OCI-LY1 (cell line): ENCODE data around the gene POLD2.
A peak's percentile ranks its signal among the peaks of the same experiment; 100 is the strongest.

ENCODE experiments used
- H2AFZ ChIP-seq: fragments of 200-600 bp; sonication (generic), shearing (Covaris generic); 2 replicates; pipeline ENCODE4 v1.6.0; 2014; ENCODE audit warnings: antibody characterized with exemption, mild to moderate bottlenecking, low read length
- H3F3A ChIP-seq: fragments of 200-600 bp; sonication (generic), shearing (Covaris generic); 2 replicates; pipeline ENCODE4 v1.6.0; 2014; ENCODE audit warnings: mild to moderate bottlenecking, antibody characterized with exemption, low read length, moderate library complexity; ENCODE audit not compliant: insufficient read depth
- H3K27ac ChIP-seq: fragments of 200-600 bp; sonication (generic); 2 replicates; pipeline ENCODE4 v1.5.1; 2014; ENCODE audit warnings: low read length, mixed run types, mild to moderate bottlenecking, low read depth; ENCODE audit not compliant: poor library complexity, severe bottlenecking
- H3K27me3 ChIP-seq: fragments of 200-600 bp; sonication (generic); 2 replicates; pipeline ENCODE4 v1.6.0; 2014; ENCODE audit warnings: antibody characterized with exemption, mild to moderate bottlenecking, low read length, moderate library complexity; ENCODE audit not compliant: insufficient read depth
- H3K36me3 ChIP-seq: fragments of 200-600 bp; sonication (generic); 2 replicates; pipeline ENCODE4 v1.6.1; 2014; ENCODE audit warnings: mild to moderate bottlenecking, antibody characterized with exemption, low read length, moderate library complexity, mixed read lengths; ENCODE audit not compliant: insufficient read depth
- H3K4me1 ChIP-seq: fragments of 200-600 bp; sonication (generic); 2 replicates; pipeline ENCODE4 v1.5.1; 2014; ENCODE audit warnings: mild to moderate bottlenecking, low read length, moderate library complexity; ENCODE audit not compliant: insufficient read depth, severe bottlenecking
- H3K4me2 ChIP-seq: fragments of 200-600 bp; sonication (generic), shearing (Covaris generic); 2 replicates; pipeline ENCODE4 v1.6.1; 2014; ENCODE audit warnings: low read length
- H3K4me3 ChIP-seq: fragments of 200-600 bp; sonication (generic); 2 replicates; pipeline ENCODE4 v1.5.1; 2014; ENCODE audit warnings: low read length, low read depth, mild to moderate bottlenecking, mixed read lengths; ENCODE audit not compliant: poor library complexity, severe bottlenecking
- H3K79me2 ChIP-seq: fragments of 200-600 bp; shearing (Covaris generic); 2 replicates; pipeline ENCODE4 v1.6.1; 2016; ENCODE audit warnings: mixed run types, low read length, mixed read lengths; ENCODE audit not compliant: insufficient read depth
- H3K9ac ChIP-seq: fragments of 200-600 bp; sonication (generic), shearing (Covaris generic); 2 replicates; pipeline ENCODE4 v1.6.1; 2014; ENCODE audit warnings: mild to moderate bottlenecking, low read length, mixed read lengths
- H3K9me2 ChIP-seq: fragments of 200-600 bp; sonication (generic), shearing (Covaris generic); 2 replicates; pipeline ENCODE4 v1.6.1; 2014; ENCODE audit warnings: low read depth, mild to moderate bottlenecking, low read length, mixed read lengths
- H3K9me3 ChIP-seq: fragments of 200-600 bp; shearing (Covaris generic); 2 replicates; pipeline ENCODE4 v1.6.1; 2014; ENCODE audit warnings: low read length, mixed read lengths
- H4K20me1 ChIP-seq: fragments of 200-600 bp; sonication (generic), shearing (Covaris generic); 2 replicates; pipeline ENCODE4 v1.6.0; 2016; ENCODE audit warnings: mild to moderate bottlenecking, low read length; ENCODE audit not compliant: insufficient read depth
- EZH2 ChIP-seq: fragments of 200-600 bp; sonication (generic), shearing (Covaris generic); IDR thresholded peaks from 2 replicates; pipeline ENCODE4 v1.8.0; 2017; ENCODE audit warnings: borderline replicate concordance, mixed run types, mild to moderate bottlenecking, antibody characterized with exemption, low read length, moderate library complexity, mixed read lengths
- TF ChIP-seq, protein P1 (sequence below): fragments of 200-600 bp; sonication (generic), shearing (Covaris generic); IDR thresholded peaks from 2 replicates; pipeline ENCODE4 v1.5.1; 2017; ENCODE audit warnings: mild to moderate bottlenecking, antibody characterized with exemption, low read length, moderate library complexity, mixed read lengths

Gene POLD2

DNA sequence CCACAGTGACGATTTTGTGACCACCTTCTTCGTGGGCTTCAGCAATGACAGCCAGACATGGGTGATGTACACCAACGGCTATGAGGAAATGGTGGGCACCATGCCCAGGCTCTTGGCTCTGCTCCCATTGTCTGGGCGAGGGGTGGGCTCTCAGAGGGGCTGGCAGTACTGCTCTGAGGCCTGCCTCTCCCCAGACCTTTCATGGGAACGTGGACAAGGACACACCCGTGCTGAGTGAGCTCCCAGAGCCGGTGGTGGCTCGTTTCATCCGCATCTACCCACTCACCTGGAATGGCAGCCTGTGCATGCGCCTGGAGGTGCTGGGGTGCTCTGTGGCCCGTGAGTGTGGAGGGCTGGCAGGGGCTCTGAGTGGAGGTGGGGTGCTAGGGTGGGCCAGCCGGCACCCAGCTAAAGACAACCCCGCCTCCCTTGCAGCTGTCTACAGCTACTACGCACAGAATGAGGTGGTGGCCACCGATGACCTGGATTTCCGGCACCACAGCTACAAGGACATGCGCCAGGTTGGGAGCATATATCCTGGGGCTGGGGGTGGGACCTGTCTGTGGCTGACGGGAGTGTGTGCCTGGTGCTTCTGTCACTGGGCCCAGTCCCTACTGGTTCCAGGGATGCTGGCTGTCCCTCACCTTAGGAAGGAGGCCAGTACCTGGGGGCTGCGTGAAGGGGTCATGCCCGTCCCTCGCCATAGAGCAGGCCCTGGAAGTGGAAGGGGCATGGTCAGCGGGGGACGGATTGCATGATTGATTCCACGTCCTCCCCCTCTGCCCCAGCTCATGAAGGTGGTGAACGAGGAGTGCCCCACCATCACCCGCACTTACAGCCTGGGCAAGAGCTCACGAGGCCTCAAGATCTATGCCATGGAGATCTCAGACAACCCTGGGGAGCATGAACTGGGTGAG, 12.4 kb downstream of the POLD2 start:
- no peaks in the 10 kb centered on the region for H3K9me2 ChIP-seq
- peaks cover 25% of the 10 kb centered on the region for H3K36me3 ChIP-seq
- H3K9ac ChIP-seq = no peak overlapping the region
- H3K4me1 ChIP-seq = peaks cover 5% of the 10 kb centered on the region
- no peak overlapping the region for H3K27ac ChIP-seq
- no peaks in the 10 kb centered on the region for H3K9me3 ChIP-seq
- no peak overlapping the region for H3K4me2 ChIP-seq
- H2AFZ ChIP-seq = no peak overlapping the region
- no peaks in the 10 kb centered on the region for H3K79me2 ChIP-seq
- H3K27me3 ChIP-seq = peaks cover 9% of the 10 kb centered on the region
- no peaks in the 10 kb centered on the region for H4K20me1 ChIP-seq
- H3F3A ChIP-seq = no peaks in the 10 kb centered on the region
- TF ChIP-seq, protein P1, sequence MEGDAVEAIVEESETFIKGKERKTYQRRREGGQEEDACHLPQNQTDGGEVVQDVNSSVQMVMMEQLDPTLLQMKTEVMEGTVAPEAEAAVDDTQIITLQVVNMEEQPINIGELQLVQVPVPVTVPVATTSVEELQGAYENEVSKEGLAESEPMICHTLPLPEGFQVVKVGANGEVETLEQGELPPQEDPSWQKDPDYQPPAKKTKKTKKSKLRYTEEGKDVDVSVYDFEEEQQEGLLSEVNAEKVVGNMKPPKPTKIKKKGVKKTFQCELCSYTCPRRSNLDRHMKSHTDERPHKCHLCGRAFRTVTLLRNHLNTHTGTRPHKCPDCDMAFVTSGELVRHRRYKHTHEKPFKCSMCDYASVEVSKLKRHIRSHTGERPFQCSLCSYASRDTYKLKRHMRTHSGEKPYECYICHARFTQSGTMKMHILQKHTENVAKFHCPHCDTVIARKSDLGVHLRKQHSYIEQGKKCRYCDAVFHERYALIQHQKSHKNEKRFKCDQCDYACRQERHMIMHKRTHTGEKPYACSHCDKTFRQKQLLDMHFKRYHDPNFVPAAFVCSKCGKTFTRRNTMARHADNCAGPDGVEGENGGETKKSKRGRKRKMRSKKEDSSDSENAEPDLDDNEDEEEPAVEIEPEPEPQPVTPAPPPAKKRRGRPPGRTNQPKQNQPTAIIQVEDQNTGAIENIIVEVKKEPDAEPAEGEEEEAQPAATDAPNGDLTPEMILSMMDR = no peak
- TF ChIP-seq EZH2 = no peak
- H3K4me3 ChIP-seq = no peak overlapping the region

DNA sequence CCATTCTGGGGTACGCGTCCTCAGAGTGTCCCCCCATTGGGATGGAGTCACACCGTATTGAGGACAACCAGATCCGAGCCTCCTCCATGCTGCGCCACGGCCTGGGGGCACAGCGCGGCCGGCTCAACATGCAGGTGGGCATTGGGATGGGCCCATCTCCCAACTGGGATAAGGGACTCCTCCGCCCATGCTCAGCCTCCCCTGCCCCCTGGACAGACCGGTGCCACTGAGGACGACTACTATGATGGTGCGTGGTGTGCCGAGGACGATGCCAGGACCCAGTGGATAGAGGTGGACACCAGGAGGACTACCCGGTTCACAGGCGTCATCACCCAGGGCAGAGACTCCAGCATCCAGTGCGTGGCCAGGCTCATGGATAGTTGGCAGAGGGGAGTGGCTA, 13.4 kb downstream of the POLD2 start:
- H3K36me3 ChIP-seq = peaks cover 15% of the 10 kb centered on the region
- no peaks in the 10 kb centered on the region for H3K79me2 ChIP-seq
- H3K27ac ChIP-seq = no peak overlapping the region

DNA sequence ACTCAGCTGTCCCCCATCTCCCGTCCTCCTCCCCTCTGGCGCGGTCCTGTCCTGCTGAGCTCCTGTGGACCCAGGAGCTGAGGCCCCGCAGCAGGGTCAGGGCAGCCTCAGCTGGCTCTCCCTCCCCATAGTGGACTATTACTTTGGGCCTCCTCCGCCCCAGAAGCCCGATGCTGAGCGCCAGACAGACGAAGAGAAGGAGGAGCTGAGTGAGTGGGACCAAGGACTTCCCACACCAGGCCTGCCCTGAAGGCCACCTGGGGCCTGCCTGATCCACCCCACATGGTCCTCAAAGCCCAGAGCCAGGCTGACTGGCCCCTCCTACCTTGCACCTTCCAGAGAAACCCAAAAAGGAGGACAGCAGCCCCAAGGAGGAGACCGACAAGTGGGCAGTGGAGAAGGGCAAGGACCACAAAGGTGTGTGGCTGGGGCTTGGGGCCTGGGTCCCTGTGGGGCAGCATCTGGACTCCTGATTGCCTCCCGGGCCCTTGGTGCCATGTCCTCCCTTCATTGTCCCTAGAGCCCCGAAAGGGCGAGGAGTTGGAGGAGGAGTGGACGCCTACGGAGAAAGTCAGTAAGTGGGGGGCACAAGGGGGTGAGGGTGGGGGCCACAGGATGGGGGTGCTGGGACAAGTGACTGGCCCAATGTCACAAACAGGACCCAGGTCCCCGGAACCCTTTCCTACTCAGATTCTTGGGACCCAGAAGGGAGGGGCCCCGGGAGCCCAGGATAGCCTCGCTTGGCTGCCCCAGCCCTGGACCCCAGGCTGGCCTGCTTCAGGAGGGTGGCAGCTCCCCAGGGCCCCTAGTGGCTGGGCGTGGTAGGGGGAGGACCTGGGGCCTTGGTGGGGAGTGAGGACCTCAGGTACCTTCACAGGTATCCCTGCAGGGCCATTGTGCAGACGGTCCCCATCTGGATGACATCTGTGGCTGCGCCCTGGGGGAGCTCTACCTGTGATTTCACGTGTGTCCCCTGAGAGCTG, 14.3 kb downstream of the POLD2 start:
- no peaks in the 10 kb centered on the region for H3K9me3 ChIP-seq
- no peak overlapping the region for H3K4me2 ChIP-seq
- H3K4me3 ChIP-seq = no peak overlapping the region
- H4K20me1 ChIP-seq = no peaks in the 10 kb centered on the region
- peaks cover 6% of the 10 kb centered on the region for H3K36me3 ChIP-seq
- no peaks in the 10 kb centered on the region for H3K9me2 ChIP-seq
- no peak overlapping the region for H3K27ac ChIP-seq
- no peak overlapping the region for H3K9ac ChIP-seq
- peaks cover 14% of the 10 kb centered on the region for H3K4me1 ChIP-seq
- no peak overlapping the region for H2AFZ ChIP-seq
- TF ChIP-seq EZH2 = no peak
- TF ChIP-seq, protein P1 = peak; percentile 31; the same call in 1 of the 2 replicates
- H3K27me3 ChIP-seq = peaks cover 13% of the 10 kb centered on the region
- H3F3A ChIP-seq = no peaks in the 10 kb centered on the region
- H3K79me2 ChIP-seq = no peaks in the 10 kb centered on the region

More for the DNA sequence above, 13.4 kb downstream of the POLD2 start:
- H2AFZ ChIP-seq = no peak overlapping the region
- no peaks in the 10 kb centered on the region for H4K20me1 ChIP-seq
- no peak overlapping the region for H3K9ac ChIP-seq
- peaks cover 5% of the 10 kb centered on the region for H3K4me1 ChIP-seq
- H3K4me2 ChIP-seq = no peak overlapping the region
- H3K27me3 ChIP-seq = peaks cover 13% of the 10 kb centered on the region
- no peak for TF ChIP-seq EZH2
- TF ChIP-seq, protein P1 = no peak
- no peak overlapping the region for H3K4me3 ChIP-seq
- no peaks in the 10 kb centered on the region for H3F3A ChIP-seq
- no peaks in the 10 kb centered on the region for H3K9me2 ChIP-seq
- no peaks in the 10 kb centered on the region for H3K9me3 ChIP-seq
